Ectodermal cell (in vitro differentiated cells): ENCODE measurements around the gene EXOC2.

Experiments
- H3K27ac ChIP-seq: 2 replicates; pipeline ENCODE4 v1.7.0; 2013; ENCODE audit warnings: mild to moderate bottlenecking, low read depth, low read length; ENCODE audit not compliant: insufficient read depth, poor library complexity, severe bottlenecking
- H3K27me3 ChIP-seq: 2 replicates; pipeline ENCODE4 v1.7.0; 2013; ENCODE audit warnings: mild to moderate bottlenecking, low read length; ENCODE audit not compliant: insufficient read depth, control insufficient read depth, poor library complexity, severe bottlenecking
- H3K36me3 ChIP-seq: one replicate; pipeline ENCODE4 v1.7.0; 2013; ENCODE audit warnings: low read length; ENCODE audit not compliant: control insufficient read depth, insufficient read depth
- H3K4me1 ChIP-seq: one replicate; pipeline ENCODE4 v1.7.0; 2013; ENCODE audit warnings: low read length; ENCODE audit not compliant: control insufficient read depth, insufficient read depth
- H3K4me3 ChIP-seq: 2 replicates; pipeline ENCODE4 v1.7.0; 2013; ENCODE audit warnings: low read depth, low read length, control low read depth; ENCODE audit not compliant: insufficient read depth
- H3K9me3 ChIP-seq: 2 replicates; pipeline ENCODE4 v1.7.0; 2013; ENCODE audit warnings: mild to moderate bottlenecking, low read length, moderate library complexity; ENCODE audit not compliant: control insufficient read depth
- WGBS, 2 experiments: methylation state at CpG; one replicate each; pipeline ENCODE4 v1.1.7; 2013; ENCODE audit warnings: missing lambda C conversion rate in 2 of 2; 5-methylcytosine and 5-hydroxymethylcytosine counted together

Gene EXOC2

DNA sequence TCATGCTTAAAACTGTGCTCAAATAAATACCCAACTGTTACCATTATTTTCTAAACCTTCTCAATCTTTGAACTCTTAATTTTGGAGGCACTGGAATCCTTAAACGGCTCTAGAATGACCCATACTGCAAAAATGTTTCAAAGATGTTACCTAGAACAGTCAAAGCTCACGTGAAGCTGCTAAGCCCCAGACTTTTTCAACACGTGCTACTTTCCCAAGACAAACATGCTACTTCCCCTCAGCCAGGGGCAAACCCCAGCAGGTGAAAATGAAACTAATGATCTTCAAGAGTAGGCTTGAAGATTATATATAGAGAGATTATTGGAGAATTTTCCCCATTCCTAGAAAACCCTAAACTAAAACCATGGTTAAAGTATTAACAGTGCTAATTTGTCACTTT is 64.2 kb downstream of the EXOC2 start:
- Histone ChIP-seq H3K4me3 (no peak overlapping the region), H3K27me3 (no peaks in the 10 kb centered on the region), H3K27ac (no peak overlapping the region), H3K9me3 (no peaks in the 10 kb centered on the region), H3K4me1 (no peaks in the 10 kb centered on the region), H3K36me3 (no peaks in the 10 kb centered on the region)
- WGBS, 2 experiments = 90 to 93% methylated on average over 3 of the region's 3 CpGs

DNA sequence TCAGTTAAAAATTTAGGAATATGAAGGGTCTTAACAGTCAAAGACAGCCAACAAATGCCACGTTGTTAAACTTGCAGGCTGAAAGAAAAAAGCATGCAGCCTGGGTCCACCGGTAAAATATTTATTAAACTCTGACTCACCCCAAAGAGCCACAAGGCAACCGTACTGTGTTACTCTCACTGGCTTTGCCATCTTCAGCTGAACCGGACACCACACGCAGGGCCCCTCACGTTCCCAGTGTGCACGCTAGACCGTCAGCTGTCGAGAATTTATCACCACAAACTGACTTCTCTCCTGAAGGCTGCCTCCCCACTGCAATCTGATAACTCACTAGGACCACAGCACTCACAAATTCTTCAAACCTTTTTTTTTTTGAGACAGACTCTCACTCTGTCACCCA is 66.7 kb downstream of the EXOC2 start:
- H3K4me3 ChIP-seq = no peak overlapping the region
- no peaks in the 10 kb centered on the region for H3K4me1 ChIP-seq
- H3K27ac ChIP-seq = no peak overlapping the region
- no peaks in the 10 kb centered on the region for H3K27me3 ChIP-seq
- no peaks in the 10 kb centered on the region for H3K36me3 ChIP-seq
- no peaks in the 10 kb centered on the region for H3K9me3 ChIP-seq
- WGBS, 2 experiments = 94% methylated on average over 9 of the region's 9 CpGs

DNA sequence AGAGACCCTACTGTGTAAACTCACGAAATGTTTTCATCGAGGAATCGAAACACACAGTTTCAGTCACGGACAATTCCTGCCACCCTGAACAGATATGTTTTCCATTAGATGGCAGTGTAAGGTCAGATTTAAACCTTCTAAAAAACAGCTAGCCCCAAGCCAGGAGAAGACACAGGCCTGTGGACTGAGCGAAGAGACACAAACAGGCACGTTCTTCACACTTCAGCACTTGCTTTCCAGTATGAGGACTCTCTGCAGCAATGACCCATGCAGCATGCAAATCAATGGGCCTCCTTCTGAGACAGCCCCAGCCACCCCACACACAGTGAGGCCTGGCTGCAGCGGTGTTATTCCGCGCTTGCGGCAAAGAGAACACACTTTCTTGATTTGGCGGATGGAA is 68.0 kb downstream of the EXOC2 start:
- WGBS, 2 experiments = 82 to 83% methylated on average over 11 of the region's 11 CpGs
- H3K36me3 ChIP-seq = no peaks in the 10 kb centered on the region
- no peaks in the 10 kb centered on the region for H3K4me1 ChIP-seq
- no peaks in the 10 kb centered on the region for H3K27me3 ChIP-seq
- H3K9me3 ChIP-seq = no peaks in the 10 kb centered on the region
- H3K4me3 ChIP-seq = no peak overlapping the region
- no peak overlapping the region for H3K27ac ChIP-seq

DNA sequence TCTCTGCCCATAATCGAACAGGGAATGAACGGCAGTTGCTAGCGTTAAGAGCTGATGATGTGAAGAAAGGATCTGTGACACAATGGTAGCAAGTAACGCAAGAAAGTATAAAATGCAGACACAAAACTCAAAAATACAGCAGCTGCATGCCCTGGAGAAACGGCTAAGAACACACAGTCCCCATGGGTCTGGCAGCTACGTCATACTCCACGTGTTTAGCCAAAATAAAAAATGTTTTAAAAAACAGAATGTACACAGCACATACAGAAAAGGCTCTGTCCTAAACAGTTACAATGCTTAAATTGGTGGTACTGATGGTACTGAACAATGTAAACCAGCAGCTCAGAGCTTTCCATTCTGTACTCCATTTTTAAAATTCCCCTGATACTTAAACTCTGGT is 70.5 kb downstream of the EXOC2 start:
- Histone ChIP-seq H3K27me3 (no peaks in the 10 kb centered on the region), H3K36me3 (no peaks in the 10 kb centered on the region), H3K9me3 (no peaks in the 10 kb centered on the region), H3K27ac (no peak overlapping the region), H3K4me1 (no peaks in the 10 kb centered on the region), H3K4me3 (no peak overlapping the region)
- WGBS, 2 experiments = 90 to 97% methylated on average over 7 of the region's 7 CpGs

DNA sequence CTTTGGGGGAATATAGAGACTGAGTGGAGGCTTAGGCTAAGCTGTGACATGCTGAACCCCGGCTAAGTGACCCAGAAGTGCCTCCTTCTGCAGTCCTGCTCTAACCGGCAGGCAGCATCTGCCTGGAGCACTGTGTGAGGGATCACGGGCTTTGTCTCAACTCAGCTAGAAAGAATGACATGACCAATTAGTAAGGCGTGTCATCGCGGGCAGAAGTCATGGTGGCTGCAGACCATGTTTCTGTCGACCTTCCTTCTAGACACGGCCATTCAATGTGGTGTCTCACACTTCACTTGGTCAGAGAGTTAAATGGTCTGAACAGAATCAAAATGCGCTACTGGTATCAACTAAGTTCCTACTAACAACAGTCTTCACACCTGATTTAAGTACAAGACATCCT is 71.0 kb downstream of the EXOC2 start:
- H3K36me3 ChIP-seq = no peaks in the 10 kb centered on the region
- H3K27ac ChIP-seq = no peak overlapping the region
- H3K27me3 ChIP-seq = no peaks in the 10 kb centered on the region
- H3K4me1 ChIP-seq = no peaks in the 10 kb centered on the region
- WGBS, 2 experiments = 91 to 95% methylated on average over 9 of the region's 9 CpGs
- H3K9me3 ChIP-seq = no peaks in the 10 kb centered on the region
- no peak overlapping the region for H3K4me3 ChIP-seq

DNA sequence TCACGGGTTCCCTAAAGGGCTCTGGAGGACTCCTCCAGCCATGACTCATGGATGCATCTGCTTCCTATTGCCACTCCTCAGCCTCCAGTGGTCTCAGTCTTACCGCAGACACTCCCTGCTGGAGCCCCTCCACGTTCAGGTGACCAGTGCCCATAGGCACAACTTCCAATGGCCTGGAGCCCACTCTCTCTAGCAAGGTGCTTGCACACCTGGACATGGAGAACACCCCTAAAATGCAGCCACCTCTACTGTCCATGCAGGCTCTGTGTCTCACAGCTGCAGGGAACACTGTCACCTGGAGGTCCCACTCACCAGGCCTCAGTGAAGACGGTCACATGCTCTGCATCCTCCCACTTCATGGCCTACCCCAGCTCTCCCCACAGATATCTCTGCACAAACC is 72.0 kb downstream of the EXOC2 start:
- WGBS, 2 experiments = 93 to 96% methylated on average over 4 of the region's 4 CpGs
- Histone ChIP-seq H3K27ac (no peak overlapping the region), H3K27me3 (no peaks in the 10 kb centered on the region), H3K36me3 (no peaks in the 10 kb centered on the region), H3K9me3 (no peaks in the 10 kb centered on the region), H3K4me3 (no peak overlapping the region), H3K4me1 (no peaks in the 10 kb centered on the region)

DNA sequence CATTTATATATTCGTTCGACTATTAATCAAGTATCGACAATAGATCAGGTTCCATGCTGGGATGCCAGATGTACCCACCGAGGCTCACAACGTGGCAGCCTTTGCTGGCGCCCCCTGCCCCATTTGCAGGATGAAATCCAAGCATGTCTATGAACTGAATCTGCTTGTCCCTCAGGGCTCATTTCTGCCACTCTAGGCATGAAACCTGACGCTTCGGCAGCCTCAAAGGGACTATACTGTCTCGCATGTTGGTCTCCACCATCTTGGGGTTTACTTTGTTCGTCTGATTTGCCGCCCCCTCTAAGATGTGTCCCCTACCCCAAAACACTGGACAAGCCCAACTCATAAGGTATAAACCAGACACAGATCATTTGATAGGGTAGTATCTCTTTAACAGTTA is 72.8 kb downstream of the EXOC2 start:
- H3K4me3 ChIP-seq = no peak overlapping the region
- WGBS, 2 experiments = 93 to 94% methylated on average over 11 of the region's 11 CpGs
- no peaks in the 10 kb centered on the region for H3K27me3 ChIP-seq
- H3K9me3 ChIP-seq = no peaks in the 10 kb centered on the region
- no peaks in the 10 kb centered on the region for H3K36me3 ChIP-seq
- no peaks in the 10 kb centered on the region for H3K4me1 ChIP-seq
- H3K27ac ChIP-seq = no peak overlapping the region

DNA sequence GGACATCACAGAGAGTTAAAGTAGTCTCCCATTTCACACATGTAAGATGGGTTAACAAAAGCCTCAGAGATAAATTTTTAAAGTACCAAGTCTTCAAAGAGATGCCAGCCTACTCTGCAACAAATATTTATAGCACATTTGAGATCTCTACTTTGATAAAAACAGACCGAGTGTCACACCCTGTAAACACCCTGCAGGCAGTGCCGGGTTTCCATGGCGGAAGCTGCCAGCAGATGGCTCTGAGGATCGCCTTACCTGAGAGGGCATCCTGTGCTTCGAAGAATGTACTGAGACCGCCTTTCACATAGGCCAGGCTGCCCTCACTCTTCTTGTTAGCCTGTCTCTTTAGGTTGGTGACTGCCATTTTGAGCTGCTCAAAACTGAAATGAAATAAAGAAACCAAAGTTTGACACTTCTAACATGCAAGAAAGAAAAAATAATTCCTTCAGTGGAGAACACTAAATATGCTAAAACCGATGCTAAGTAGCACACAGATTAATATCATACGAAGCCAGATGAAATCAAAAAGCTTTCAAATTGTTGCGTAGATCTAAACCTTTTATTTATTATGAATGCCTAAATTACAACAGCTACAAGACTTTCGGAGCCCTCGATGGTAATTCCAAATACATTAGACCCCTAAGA is 75.4 kb downstream of the EXOC2 start:
- H3K4me3 ChIP-seq = no peak overlapping the region
- WGBS, 2 experiments = 87 to 88% methylated on average over 9 of the region's 11 CpGs
- H3K36me3 ChIP-seq = no peaks in the 10 kb centered on the region
- H3K27me3 ChIP-seq = no peaks in the 10 kb centered on the region
- no peaks in the 10 kb centered on the region for H3K4me1 ChIP-seq
- no peaks in the 10 kb centered on the region for H3K9me3 ChIP-seq
- no peak overlapping the region for H3K27ac ChIP-seq

DNA sequence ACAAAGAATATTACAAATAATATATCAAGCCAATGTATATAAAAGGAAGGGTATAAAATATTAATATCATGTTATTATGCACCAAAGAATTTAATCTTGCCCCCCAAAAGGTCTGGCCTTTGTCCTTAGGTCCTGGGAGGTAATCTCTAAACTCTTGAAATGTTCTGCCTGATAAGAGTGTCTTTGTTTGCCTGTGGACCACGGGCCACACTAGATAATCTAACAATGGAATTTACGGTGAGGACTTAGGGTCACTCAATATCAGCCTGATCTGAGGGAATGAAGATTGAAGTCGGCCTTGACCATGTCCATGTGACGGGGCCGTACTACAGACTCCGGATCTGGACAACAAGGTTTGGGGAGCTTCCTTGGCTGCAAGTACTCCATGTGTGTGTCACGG is 79.0 kb downstream of the EXOC2 start:
- Histone ChIP-seq H3K9me3 (no peaks in the 10 kb centered on the region), H3K4me3 (no peak overlapping the region), H3K36me3 (peaks cover 3% of the 10 kb centered on the region), H3K27me3 (no peaks in the 10 kb centered on the region), H3K27ac (no peak overlapping the region), H3K4me1 (no peaks in the 10 kb centered on the region)
- WGBS, 2 experiments = 95 to 96% methylated on average over 7 of the region's 7 CpGs

DNA sequence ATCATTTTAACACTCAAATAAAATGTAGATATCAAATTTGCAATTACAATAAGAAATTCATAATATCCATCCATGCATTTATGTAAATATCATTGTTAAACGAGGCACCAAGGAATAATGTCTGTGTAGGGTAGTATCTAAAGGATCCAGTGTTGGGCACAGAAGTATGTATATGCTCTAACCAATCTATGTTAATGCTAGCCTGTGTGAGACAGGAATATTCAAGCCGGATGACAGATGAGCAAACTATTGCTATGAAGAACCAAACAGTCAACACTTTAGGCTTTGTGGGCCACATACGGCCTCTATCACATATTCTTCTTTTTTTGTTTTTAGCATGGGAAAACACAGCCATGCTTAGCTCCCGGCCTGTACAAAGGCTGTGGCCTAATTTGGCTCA is 81.0 kb downstream of the EXOC2 start:
- Histone ChIP-seq H3K4me1 (no peaks in the 10 kb centered on the region), H3K36me3 (peaks cover 3% of the 10 kb centered on the region), H3K27me3 (no peaks in the 10 kb centered on the region), H3K27ac (no peak overlapping the region), H3K4me3 (no peak overlapping the region), H3K9me3 (no peaks in the 10 kb centered on the region)
- WGBS, 2 experiments = 69 to 70% methylated on average over 4 of the region's 4 CpGs

DNA sequence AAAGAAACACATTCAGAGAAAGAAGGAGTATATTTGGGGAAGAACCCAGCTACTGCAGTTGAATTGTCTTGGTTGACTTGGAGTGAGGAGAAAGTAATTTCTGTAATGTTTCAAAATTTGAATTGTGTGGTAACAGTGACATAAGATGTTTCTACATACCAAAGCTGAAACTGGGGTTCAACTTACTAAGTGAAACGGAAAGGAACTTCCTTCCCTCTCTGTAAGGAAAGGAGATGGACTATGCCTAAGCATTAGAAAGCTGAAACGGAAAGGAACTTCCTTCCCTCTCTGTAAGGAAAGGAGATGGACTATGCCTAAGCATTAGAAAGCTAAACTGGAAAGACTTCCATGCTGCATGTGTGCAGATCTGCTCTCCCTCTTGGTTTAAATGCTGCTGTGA is 82.1 kb downstream of the EXOC2 start:
- Histone ChIP-seq H3K27ac (no peak overlapping the region), H3K9me3 (no peaks in the 10 kb centered on the region), H3K4me3 (no peak overlapping the region), H3K36me3 (peaks cover 3% of the 10 kb centered on the region), H3K27me3 (no peaks in the 10 kb centered on the region), H3K4me1 (no peaks in the 10 kb centered on the region)
- 92 to 100% methylated on average over 1 to 2 of the region's 2 CpGs for WGBS, 2 experiments
